ENCODE data around the gene OR10C1.
A peak's percentile ranks its signal among the peaks of the same experiment; 100 is the strongest.
"Not testable (repeated sequence)": the region's sequence is repeated elsewhere in the genome, so short reads cannot be mapped to it uniquely, and the experiment has no call there.

The OR10C1 gene, protein sequence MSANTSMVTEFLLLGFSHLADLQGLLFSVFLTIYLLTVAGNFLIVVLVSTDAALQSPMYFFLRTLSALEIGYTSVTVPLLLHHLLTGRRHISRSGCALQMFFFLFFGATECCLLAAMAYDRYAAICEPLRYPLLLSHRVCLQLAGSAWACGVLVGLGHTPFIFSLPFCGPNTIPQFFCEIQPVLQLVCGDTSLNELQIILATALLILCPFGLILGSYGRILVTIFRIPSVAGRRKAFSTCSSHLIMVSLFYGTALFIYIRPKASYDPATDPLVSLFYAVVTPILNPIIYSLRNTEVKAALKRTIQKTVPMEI

DNA sequence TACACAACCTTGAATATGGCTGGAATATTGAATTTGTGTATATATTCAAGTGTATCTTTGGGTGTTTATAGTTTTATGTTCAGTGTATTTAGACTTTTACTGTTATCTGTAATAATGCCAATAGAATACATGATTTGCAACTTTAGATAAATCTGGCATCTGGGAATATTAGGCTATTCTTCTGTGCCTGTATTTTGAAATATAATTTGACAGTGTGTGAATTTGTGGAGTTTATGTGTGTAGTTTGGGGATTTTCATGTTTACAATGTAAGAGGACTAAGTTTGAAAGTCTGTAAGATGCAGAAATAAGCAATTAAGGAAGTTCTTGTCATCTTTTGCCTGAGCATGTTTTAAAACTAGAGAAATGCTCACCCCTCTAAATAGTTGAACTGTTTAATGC is at the start of gene OR10C1:
Gene OR10C1 (plus strand): TSS at position 301 of the 400 bp plus-strand sequence. CDS start 710 bp downstream, outside the sequence.
- no peak for DNase-seq

DNA sequence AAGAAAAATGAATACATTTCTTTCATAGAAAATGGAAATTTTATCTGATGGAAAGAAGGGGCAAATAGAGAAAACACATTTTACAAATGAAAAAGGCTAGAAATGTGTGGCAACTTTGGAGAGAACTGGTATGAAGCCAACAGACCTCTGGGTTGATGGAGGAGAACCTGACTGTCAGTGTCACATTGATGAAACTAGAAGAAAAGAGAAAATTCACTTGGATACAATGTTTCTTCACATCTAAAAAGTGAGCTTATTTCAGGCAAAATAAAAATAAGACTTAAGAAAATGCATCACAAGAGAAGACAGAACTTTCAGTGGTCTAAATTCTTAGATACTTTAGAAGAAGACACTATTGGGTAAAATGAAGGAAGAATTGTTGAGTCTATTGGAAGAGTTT is 43.8 kb upstream of the OR10C1 start, which contains the start of gene OR12D2:
Gene OR12D2 (plus strand): TSS at position 301 of the 400 bp plus-strand sequence. CDS start 1,069 bp downstream, outside the sequence.
- DNase-seq = no peak

DNA sequence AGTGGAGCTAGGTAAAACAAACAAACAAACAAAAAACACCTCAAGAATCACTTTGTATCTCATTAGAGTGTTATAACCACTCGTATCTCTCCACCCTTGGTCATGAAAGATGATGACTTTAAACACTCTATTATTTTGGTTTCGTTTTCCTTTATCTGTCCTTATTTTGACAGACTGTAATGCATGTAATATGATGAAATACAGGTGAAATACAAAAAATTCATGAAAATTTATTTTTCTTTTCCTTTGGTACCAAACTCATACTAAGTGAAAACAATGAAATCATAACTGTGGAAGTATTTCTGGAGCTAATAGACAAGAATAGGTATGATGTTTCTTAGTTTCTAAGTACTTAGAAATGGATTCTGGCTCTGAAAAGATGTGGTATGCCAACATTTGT is 39.6 kb upstream of the OR10C1 start:
- no peak for DNase-seq

DNA sequence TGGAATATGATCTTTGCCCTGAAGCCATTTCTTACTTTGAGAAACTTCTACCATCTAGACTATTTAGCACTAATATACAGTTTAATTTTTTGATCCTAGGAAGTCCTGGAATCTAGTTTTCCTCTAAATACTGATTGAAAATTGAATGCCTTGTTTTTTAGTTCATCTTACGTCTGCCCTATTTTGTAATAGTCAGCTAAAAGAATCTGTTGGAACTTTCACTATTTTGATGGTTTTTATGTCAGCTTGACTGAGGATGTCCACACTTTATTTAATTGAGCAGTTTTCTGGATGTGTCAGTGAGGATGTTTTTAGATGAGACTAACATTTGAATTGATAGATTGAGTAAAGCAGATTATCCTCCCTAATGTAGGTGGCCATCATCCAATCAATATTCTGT is 35.3 kb upstream of the OR10C1 start:
- no peak for DNase-seq

DNA sequence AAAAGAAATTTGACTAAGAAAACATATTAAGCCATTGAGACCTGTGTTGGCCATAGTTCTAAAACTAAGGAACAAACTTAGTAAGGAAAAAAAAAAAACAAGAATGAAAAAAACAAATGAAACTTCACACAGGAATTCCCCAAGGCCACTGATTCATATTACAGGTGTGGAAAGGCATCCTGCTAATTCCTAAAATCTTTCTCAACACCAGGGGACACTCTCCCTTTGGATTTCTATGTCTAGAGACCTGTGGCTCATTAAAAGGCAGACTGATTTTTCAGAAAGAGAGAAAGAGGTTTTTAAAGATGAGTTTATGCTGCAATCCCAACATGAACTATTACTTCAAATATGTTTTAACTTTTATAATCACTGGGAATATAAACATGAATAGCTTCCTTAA is 24.5 kb upstream of the OR10C1 start, which contains the start of gene OR12D1:
Gene OR12D1 (plus strand): TSS at position 341 of the 400 bp plus-strand sequence.
- peak in 1 of 3 experiments; percentile 1 for DNase-seq

DNA sequence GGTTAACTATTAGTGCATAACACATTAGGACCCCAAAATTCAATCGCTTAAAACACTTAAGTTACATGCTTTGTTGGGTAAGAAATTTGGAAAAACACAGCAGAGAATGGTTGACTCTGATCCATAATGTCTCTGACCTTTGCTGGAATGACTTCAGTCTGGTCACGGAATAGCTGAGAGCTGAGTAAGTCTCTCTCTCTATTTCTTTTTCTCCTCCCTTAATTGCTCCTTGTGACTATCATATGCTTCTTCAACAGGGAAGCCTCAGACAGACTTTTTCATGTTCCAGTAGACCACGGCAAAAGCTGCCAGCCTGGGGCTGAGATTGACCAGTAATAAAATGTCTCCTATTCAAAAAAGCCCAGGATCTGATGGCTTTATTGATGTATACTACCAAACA is 19.6 kb upstream of the OR10C1 start:
- DNase-seq = no peak

DNA sequence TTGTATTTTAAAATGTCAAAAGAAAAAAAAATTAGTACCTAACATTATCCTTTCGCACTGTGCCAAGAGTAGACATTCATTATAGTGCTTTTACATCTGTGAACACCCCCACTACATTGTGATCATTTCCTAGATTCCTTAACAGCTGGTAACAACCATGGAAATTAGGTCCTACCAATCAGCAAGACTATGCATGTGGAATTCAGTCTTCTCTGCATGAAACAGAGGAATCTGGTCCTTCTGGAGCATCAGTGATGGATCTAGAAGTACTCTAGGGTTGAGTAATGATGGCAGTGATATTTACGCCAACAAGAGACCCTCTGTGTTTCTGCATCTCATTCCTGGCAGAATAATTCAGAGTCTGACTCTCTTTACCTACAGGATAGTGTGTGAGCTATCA is 14.9 kb upstream of the OR10C1 start:
- DNase-seq = no peak

DNA sequence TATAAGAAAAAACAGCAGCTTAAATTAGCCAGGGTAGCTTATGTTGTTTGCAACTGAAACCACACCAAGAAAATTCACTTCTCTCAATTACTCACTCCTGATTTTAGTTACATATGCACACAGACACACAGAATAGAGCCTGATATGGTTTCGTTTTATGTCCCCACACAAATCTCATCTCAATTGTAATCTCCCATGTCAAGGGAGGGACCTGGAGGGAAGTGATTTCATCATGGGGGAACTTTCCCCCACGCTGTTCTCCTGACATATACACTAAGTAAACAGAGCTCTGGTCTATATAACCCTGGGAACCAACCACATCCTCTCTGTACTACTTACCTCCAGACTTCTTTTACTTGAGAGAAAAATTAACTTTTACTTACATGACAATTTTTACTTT is 14.5 kb upstream of the OR10C1 start:
- DNase-seq = no peak

DNA sequence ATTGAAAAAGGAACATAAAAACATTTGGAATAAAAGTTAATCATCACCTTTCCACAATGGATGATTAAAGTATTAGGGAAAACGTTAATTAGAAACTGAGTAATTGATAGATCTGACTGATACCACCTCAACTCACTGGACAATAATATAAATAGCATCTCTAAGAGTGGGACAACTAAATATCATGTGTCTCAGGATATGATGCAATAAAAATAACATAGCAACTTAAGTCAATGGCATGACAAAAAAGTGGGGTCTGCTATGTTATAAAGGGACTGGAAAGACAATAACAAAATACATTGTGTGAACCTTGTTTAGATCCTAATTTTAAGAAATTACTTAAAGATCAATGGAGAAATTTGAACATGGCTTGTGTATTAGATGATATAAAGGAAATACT is 14.0 kb upstream of the OR10C1 start:
- no peak for DNase-seq

DNA sequence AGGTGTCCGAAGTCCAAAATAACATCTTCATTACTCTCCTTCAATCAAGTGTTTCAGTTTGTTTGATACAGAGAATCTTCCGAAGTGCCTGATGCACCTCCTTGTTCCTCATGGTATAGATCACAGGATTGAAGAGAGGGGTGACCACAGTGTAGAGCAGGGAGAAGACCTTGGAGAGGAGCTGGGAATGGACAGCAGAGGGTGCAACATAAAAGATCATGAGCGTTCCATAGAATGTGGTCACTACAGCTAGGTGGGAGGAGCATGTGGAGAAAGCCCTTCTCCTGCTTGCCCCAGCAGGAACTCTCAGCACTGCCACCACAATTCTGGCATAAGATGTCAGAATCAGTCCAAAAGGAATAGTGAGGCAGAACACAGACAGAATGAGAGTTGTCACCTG is 12.5 kb upstream of the OR10C1 start:
- no peak for DNase-seq

DNA sequence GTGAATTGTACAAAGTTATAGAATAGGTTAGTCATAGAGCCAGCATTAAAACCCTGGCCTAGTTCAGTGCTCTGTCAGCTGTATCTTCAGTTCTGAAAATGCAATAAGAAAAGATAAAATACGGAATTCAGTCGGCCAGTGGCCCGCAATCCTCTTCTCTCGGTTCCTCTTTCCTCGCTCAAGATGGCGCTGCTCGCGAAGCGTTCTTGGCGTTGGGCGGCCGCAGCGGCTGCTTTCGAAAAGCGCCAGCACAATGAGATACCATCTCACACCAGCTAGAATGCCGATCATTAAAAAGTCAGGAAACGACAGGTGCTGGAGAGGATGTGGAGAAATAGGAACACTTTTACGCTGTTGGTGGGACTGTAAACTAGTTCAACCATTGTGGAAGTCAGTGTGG is 2.4 kb upstream of the OR10C1 start:
- not testable (repeated sequence) for DNase-seq

DNA sequence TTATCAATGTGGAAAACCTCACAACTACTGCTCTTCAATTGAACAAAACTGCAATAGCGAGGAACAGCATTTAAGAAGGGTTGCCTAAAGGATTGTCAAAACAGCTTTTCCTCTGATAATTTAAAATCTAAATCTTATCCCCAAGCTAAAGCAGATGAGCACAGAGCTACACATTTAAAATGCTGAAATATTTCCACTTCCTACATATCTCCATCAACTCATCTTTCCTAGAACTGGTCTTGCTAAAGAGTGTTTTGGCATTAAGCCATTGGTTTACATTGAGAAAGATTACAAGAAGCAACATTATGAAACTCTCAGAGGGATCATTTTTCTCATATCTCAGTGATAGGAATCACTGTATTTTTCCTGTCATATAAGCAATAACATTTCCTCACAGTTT is 3.6 kb downstream of the OR10C1 start:
- DNase-seq = no peak

DNA sequence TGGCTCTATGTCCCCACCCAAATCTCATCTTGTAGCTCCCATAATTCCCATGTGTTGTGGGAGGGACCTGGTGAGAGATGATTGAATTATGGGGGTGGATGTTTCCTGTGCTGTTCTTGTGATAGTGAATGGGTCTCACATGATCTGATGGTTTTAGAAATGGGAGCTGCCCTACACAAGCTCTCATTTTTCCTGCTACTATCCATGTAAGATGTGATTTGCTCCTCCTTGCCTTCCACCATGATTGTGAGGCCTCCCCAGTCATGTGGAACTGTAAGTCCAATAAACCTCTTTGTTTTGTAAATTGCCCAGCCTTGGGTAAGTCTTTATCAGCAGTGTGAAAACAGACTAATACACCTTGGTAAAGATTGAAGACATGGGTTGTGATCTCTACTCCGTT is 4.9 kb downstream of the OR10C1 start:
- DNase-seq = not testable (repeated sequence)

DNA sequence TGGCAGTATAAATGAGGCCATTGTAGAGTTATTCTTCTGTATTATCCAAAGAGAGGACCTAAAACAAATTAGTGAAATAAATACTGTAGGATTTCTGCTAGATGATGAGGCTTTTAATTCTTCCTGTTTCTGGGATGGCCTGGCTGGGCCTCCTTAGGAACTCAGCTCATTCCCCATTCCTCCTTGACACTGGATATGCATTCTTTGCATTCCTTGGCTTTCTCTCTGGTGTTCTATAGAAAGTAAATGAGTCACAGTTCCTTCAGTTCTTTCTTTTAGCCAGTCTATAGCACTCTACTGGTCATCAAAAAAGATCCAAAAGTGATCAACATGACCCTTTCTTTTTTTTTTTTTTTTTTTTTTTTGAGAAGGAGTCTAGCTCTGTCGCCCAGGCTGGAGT is 8.6 kb downstream of the OR10C1 start:
- DNase-seq = no peak

DNA sequence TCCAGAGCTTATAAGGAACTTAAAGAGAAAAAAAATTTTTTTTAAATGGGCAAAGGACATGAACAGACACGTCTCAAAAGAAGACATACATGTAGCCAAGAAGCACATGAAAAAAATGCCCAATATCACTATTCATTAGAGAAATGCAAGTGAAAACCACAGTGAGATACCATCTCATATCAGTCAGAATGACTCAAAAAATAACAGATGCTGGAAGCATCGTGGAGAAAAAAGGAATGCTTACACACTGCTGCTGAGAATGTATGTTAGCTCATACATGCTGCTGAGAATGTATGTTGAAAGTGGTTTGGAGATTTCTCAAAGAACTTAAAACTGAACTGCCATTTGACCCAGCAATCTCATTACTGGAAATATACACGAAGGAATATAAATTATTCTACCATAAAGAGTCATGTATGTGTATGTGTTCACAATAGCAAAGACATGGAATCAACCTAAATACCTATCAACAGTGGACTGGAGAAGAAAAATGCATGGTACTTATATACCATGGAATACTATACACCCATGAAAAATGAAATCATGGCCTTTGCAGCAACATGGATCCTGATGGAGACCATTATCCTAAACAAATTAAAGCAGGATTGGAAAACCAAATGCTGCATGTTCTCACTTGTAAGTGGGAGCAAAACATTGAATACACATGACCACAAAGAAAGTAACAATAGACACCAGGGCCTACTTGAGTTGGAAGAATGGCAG is 12.5 kb downstream of the OR10C1 start:
- no peak for DNase-seq

DNA sequence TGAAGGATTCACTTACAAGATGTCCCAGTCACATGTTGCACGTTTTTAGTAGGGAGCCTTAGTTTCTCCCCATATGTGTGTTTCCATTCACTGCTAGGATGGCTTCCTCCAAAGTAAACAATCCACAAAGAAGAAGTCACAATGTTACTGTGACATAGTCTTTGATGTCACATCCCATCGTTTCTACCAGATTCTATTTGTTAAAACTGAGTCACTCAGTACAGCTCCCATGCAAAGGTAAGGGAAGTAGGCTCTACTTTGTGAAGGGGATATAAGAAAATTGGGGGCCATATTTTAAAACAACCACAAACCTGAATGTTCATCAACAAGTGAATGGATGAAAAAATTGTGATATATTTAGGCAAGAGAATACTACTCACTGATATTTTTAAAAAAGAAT is 17.9 kb downstream of the OR10C1 start, which contains the start of the genes OR11A1 and OR2H1:
Gene OR11A1 (minus strand): TSS at position 101 of the 400 bp plus-strand sequence. CDS start 29,430 bp downstream, outside the sequence.
Gene OR2H1 (plus strand): TSS at position 185 of the 400 bp plus-strand sequence. CDS start 4,615 bp downstream, outside the sequence.
- no peak for DNase-seq

DNA sequence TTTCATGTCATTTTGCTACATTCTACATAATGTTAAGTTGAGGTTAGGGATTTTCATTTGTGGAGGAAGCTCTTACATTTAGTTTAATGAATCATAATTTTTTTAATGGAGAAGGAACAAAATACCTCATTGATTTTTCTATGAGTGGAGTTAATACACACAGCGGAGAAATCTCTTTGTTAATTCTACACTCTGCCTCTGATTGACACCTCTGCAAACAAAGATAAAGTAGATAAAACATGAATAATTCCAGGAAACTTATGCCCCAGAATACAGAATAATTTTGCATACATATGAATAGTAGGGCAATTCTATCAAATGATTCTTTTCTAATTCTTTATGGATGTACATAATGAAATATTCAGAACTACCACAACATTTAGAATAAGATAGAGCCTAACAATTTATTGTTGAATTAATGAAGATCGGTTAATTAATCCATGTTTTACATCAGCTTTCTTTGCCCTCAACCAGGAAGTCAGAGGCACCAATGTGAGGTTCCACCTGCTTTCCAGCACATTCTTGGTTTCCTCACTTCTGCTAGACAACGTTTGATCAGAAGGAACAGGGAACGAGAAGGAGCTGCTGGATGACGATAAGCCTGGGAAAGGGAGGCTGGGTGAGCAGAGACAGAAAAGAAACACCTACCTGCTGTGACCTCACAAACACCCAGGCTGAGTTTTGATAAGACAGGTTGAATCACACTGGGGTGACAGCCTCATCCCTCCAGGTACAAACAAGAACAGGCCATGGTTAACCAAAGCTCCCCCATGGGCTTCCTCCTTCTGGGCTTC is 22.1 kb downstream of the OR10C1 start:
- DNase-seq = no peak

DNA sequence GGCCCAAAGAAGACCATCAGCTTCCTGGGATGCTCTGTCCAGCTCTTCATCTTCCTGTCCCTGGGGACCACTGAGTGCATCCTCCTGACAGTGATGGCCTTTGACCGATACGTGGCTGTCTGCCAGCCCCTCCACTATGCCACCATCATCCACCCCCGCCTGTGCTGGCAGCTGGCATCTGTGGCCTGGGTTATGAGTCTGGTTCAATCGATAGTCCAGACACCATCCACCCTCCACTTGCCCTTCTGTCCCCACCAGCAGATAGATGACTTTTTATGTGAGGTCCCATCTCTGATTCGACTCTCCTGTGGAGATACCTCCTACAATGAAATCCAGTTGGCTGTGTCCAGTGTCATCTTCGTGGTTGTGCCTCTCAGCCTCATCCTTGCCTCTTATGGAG is 22.9 kb downstream of the OR10C1 start:
- no peak for DNase-seq

DNA sequence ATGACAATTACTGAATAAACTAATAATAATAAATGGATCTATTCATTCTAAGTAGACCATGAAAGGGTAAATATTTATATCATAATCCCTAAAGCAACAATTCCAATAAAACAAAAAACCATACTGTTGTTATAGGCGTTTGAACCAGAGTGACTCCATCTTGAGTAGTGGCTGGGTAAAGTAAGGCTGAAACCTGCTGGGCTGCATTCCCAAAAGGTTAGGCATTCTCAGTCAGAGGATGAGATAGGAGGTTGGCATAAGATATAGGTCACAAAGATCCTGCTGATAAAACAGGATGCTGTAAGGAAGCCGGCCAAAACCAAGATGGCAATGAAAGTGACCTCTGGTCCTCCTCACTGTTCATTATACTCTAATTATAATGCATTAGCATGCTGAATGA is 26.2 kb downstream of the OR10C1 start:
- DNase-seq = no peak

DNA sequence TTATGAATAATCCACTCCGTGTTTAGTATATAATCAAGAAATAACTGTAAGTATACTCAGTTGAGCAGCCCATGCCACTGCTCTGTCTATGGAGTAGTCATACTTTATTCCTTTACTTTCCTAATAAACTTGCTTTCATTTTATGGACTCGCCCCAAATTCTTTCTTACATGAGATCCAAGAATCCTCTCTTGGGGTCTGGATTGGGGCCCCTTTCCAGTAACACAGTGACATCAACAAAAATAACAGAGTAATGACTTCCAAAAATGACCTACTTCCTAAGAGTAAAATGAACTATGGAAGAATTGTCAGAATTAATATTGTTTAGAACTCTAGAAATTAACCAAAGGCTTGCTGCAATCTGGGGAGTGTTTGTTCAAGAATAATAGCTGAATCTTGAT is 26.7 kb downstream of the OR10C1 start:
- DNase-seq = no peak

DNA sequence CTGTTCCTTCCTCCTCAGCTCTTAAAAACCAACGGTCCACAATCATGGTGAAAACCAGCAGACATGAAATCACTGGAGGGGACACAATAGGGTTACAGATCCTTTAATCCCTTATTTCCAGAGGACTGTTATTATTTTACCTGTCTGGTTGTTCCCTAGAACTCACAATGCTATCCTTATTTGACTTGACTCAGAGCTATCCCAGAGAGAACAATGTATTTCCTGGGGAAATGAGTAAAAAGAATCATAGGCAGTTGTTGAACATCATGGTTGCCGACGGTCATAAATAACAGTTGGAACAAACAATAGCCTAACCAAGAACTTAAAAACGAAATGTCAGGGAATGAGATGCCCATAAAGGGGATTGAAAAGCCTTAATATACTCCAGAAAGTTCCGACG is 27.1 kb downstream of the OR10C1 start:
- DNase-seq = no peak

DNA sequence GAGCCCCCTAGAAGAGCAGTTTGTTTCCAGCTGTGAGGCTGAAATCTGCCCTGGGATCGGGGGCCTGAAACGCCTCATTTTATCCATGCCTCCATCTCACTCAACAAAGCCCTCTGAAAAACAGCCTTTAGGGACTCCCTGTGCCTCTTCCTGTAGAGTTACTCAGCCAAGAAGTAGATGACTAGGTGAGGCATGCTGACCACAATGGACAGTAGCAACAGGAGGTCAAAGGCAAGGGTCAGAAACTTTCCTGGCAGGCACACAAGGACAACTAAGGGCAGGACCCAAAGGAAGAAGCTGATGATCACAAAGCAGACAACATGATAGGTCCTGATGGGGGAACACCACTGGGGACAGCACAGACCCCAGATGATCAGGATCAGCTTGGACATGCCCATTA is 35.9 kb downstream of the OR10C1 start:
- DNase-seq = no peak

DNA sequence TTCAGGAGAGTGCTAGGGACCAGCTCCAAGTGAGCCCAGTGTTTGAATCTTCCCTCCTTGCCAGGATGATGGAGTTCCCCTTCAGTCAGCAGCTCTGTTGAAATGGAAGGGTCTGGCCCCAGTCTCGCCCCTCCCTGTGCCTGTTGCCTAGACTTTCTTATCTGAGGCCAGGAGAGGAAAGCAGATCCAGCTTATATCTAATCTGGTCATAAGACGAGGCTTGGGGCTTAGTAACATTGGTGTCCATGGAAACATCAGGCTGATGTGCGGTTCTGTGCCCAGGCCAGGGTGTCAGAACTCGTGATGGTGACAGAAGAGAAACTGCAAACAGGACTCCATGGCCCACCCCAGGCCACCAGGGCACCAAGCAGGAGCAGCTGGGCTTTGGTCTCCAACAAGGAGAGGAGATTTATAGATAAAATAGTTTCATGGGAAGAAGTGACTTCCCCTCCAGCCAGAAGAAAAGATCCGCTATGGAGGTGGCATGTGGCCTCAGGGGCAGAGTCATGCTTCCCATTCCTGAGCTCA is 38.9 kb downstream of the OR10C1 start:
- DNase-seq = no peak

All from NCI-H1417 (cell line).